Hepatocyte (in vitro differentiated cells): Measurements from ENCODE around the gene B3GALT2. TPM values are rescaled to one million over a fixed set of nuclear protein-coding genes. Genes with fewer than 3 reads are reported as not detected.

Source experiments
- DNase-seq: peaks from one replicate; pipeline ENCODE4 v3.0.0-alpha.2; 2016; ENCODE audit warnings: low spot score
- H2AFZ ChIP-seq: fragments of 200-600 bp; sonication (generic); 2 replicates; pipeline ENCODE4 v1.6.0; 2016; ENCODE audit warnings: antibody characterized with exemption, mild to moderate bottlenecking
- H3K27ac ChIP-seq: fragments of 200-600 bp; sonication (generic); 2 replicates; pipeline ENCODE4 v1.5.1; 2016; ENCODE audit warnings: mild to moderate bottlenecking
- H3K27me3 ChIP-seq: fragments of 200-600 bp; sonication (generic); 2 replicates; pipeline ENCODE4 v1.6.1; 2016
- H3K36me3 ChIP-seq: fragments of 200-600 bp; sonication (generic); replicated peaks from 2 replicates; pipeline ENCODE4 v1.5.1; 2016; ENCODE audit warnings: low read depth; ENCODE audit not compliant: insufficient read depth
- H3K4me1 ChIP-seq: fragments of 200-600 bp; sonication (generic); 2 replicates; pipeline ENCODE4 v1.5.1; 2016; ENCODE audit warnings: mild to moderate bottlenecking, moderate library complexity; ENCODE audit not compliant: insufficient read depth
- H3K4me2 ChIP-seq: fragments of 200-600 bp; sonication (generic); 2 replicates; pipeline ENCODE4 v1.6.0; 2016
- H3K4me3 ChIP-seq: fragments of 200-600 bp; sonication (generic); 2 replicates; pipeline ENCODE4 v1.5.1; 2016; ENCODE audit warnings: mild to moderate bottlenecking
- H3K79me2 ChIP-seq: fragments of 200-600 bp; sonication (generic); 2 replicates; pipeline ENCODE4 v1.6.0; 2017; ENCODE audit warnings: mild to moderate bottlenecking
- H3K9me2 ChIP-seq: fragments of 200-600 bp; sonication (generic); replicated peaks from 2 replicates; pipeline ENCODE4 v1.6.0; 2017; ENCODE audit warnings: mild to moderate bottlenecking; ENCODE audit not compliant: insufficient read depth
- H3K9me3 ChIP-seq: fragments of 200-600 bp; sonication (generic); 2 replicates; pipeline ENCODE4 v1.5.1; 2016; ENCODE audit warnings: low read depth, mild to moderate bottlenecking
- H4K20me1 ChIP-seq: fragments of 200-600 bp; sonication (generic); 2 replicates; pipeline ENCODE4 v1.6.0; 2016; ENCODE audit warnings: mild to moderate bottlenecking; ENCODE audit not compliant: insufficient read depth, poor library complexity, severe bottlenecking
- EZH2 ChIP-seq: fragments of 200-600 bp; sonication (generic); IDR thresholded peaks from 2 replicates; pipeline ENCODE4 v1.6.1; 2016; ENCODE audit warnings: antibody characterized with exemption, mild to moderate bottlenecking, borderline replicate concordance
- EZH2phosphoT487 ChIP-seq: fragments of 200-600 bp; sonication (generic); IDR thresholded peaks from one replicate; pipeline ENCODE4 v1.6.1; 2018; ENCODE audit warnings: antibody characterized with exemption, mild to moderate bottlenecking, low read depth, moderate library complexity; ENCODE audit not compliant: unreplicated experiment, severe bottlenecking
- WGBS: methylation state at CpG from one replicate; pipeline ENCODE4 v1.1.6; 2016; ENCODE audit warnings: low lambda C conversion rate; ENCODE audit errors: missing lambda C conversion rate; 5-methylcytosine and 5-hydroxymethylcytosine counted together
- polyA plus RNA-seq: library from polyadenylated mRNA; unstranded; fragments of >200 nt; fragmentation: Nextera tagmentation; extraction: Ambion mirVana; gene quantifications from 2 replicates; pipeline ENCODE4 v1.2.1, GENCODE V29; 2016
- total RNA-seq: library from RNA; depleted of rRNA; stranded (reverse); fragments of >200 nt; gene quantifications from 2 replicates; pipeline ENCODE4 v1.2.3, GENCODE V29; 2014
- TF ChIP-seq, protein P1 (sequence below): fragments of 200-600 bp; sonication (generic); IDR thresholded peaks from 2 replicates; pipeline ENCODE4 v1.5.1; 2016; ENCODE audit warnings: antibody characterized with exemption, mild to moderate bottlenecking; ENCODE audit not compliant: poor library complexity

B3GALT2 gene
- total and polyA plus RNA-seq, 2 experiments from 2014 or later, result 1.4 to 9.7 TPM

DNA sequence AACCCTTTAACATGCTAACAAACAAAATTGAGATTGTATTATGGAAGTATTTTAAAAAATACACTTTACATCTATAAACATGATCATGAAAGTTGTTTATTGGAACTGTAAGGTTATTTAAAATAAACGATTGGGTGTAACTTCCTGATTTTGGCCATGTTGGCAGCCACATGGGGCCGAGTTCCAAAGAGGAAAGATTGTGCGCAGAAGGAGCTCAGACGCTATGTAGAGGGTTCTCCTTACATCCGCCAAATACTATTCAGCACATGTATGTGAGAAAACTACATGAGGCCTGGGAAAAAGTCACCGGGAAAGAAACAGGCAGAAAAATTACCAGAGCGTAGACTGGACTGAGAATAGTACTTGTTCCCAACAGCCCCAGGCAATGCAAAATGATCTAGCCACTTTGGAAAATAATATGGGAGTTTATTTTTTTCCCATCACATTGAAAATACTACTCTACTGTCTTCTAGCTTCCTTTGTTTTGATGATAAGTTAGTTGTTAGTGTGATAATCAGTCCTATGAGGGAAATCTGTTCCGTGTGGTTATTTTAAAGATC, 35.7 kb upstream of the B3GALT2 start:
- no peak overlapping the region for H3K4me3 ChIP-seq
- no peak overlapping the region for H3K27ac ChIP-seq
- DNase-seq, result no peak
- WGBS, result 83% methylated on average over 8 of the region's 8 CpGs
- H3K9me3 ChIP-seq, result no peaks in the 10 kb centered on the region
- H3K9me2 ChIP-seq, result no peaks in the 10 kb centered on the region
- no peaks in the 10 kb centered on the region for H3K79me2 ChIP-seq
- no peaks in the 10 kb centered on the region for H3K36me3 ChIP-seq
- no peaks in the 10 kb centered on the region for H4K20me1 ChIP-seq
- no peaks in the 10 kb centered on the region for H3K27me3 ChIP-seq
- H3K4me2 ChIP-seq, result no peak overlapping the region
- no peaks in the 10 kb centered on the region for H3K4me1 ChIP-seq
- H2AFZ ChIP-seq, result no peak overlapping the region
- TF ChIP-seq, protein P1, sequence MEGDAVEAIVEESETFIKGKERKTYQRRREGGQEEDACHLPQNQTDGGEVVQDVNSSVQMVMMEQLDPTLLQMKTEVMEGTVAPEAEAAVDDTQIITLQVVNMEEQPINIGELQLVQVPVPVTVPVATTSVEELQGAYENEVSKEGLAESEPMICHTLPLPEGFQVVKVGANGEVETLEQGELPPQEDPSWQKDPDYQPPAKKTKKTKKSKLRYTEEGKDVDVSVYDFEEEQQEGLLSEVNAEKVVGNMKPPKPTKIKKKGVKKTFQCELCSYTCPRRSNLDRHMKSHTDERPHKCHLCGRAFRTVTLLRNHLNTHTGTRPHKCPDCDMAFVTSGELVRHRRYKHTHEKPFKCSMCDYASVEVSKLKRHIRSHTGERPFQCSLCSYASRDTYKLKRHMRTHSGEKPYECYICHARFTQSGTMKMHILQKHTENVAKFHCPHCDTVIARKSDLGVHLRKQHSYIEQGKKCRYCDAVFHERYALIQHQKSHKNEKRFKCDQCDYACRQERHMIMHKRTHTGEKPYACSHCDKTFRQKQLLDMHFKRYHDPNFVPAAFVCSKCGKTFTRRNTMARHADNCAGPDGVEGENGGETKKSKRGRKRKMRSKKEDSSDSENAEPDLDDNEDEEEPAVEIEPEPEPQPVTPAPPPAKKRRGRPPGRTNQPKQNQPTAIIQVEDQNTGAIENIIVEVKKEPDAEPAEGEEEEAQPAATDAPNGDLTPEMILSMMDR, result no peak
- TF ChIP-seq EZH2phosphoT487 (no peak), EZH2 (no peak)

- Histone ChIP-seq H3K9me3 (no peaks in the 10 kb centered on the region), H3K4me1 (no peaks in the 10 kb centered on the region), H3K4me2 (no peak overlapping the region), H3K4me3 (no peak overlapping the region), H4K20me1 (no peaks in the 10 kb centered on the region), H2AFZ (no peak overlapping the region), H3K27me3 (no peaks in the 10 kb centered on the region), H3K27ac (no peak overlapping the region), H3K79me2 (no peaks in the 10 kb centered on the region), H3K36me3 (no peaks in the 10 kb centered on the region), H3K9me2 (no peaks in the 10 kb centered on the region)
- DNase-seq, result no peak
- no peak for TF ChIP-seq EZH2
- TF ChIP-seq, protein P1, result no peak
- TF ChIP-seq EZH2phosphoT487, result no peak
Observed at GRCh38 chr1:193221651-193222050, 35.2 kb upstream of the B3GALT2 start.

GRCh38 chr1:193219391-193219790, 33.0 kb upstream of the B3GALT2 start:
- Histone ChIP-seq H3K79me2 (no peaks in the 10 kb centered on the region), H3K36me3 (no peaks in the 10 kb centered on the region), H3K27me3 (no peaks in the 10 kb centered on the region), H3K4me1 (no peaks in the 10 kb centered on the region), H4K20me1 (no peaks in the 10 kb centered on the region), H3K4me3 (no peak overlapping the region), H3K9me3 (no peaks in the 10 kb centered on the region), H3K4me2 (no peak overlapping the region), H3K9me2 (no peaks in the 10 kb centered on the region), H3K27ac (no peak overlapping the region), H2AFZ (no peak overlapping the region)
- TF ChIP-seq, protein P1, result no peak
- TF ChIP-seq EZH2 (no peak), EZH2phosphoT487 (no peak)
- 96% methylated on average over 4 of the region's 4 CpGs for WGBS
- no peak for DNase-seq

- 94% methylated on average over 8 of the region's 8 CpGs for WGBS
- Histone ChIP-seq H3K9me3 (no peaks in the 10 kb centered on the region), H3K79me2 (no peaks in the 10 kb centered on the region), H3K27ac (no peak overlapping the region), H3K27me3 (no peaks in the 10 kb centered on the region), H3K4me3 (no peak overlapping the region), H3K36me3 (no peaks in the 10 kb centered on the region), H2AFZ (no peak overlapping the region), H3K9me2 (no peaks in the 10 kb centered on the region), H4K20me1 (no peaks in the 10 kb centered on the region), H3K4me1 (no peaks in the 10 kb centered on the region), H3K4me2 (no peak overlapping the region)
- DNase-seq, result no peak
- TF ChIP-seq EZH2phosphoT487 (no peak), EZH2 (no peak)
- TF ChIP-seq, protein P1, result no peak
Observed at GRCh38 chr1:193216920-193217319, 30.5 kb upstream of the B3GALT2 start.
